BE2C (cell line): ENCODE results near the gene RNF214.
"Not testable (repeated sequence)": the region's sequence is repeated elsewhere in the genome, so short reads cannot be mapped to it uniquely, and the experiment has no call there.

Experiments used
- DNase-seq: peaks from one replicate; pipeline ENCODE4 v3.0.0-alpha.2; 2020
- H3K27me3 ChIP-seq: fragments of 250-450 bp; sonication (Bioruptor Pico); 2 replicates; pipeline ENCODE4 v1.5.1; 2020; ENCODE audit warnings: mild to moderate bottlenecking
- H3K36me3 ChIP-seq: fragments of 250-450 bp; sonication (Bioruptor Pico); 2 replicates; pipeline ENCODE4 v1.5.1; 2020; ENCODE audit warnings: mild to moderate bottlenecking
- H3K4me1 ChIP-seq: fragments of 250-450 bp; sonication (Bioruptor Pico); 2 replicates; pipeline ENCODE4 v1.5.1; 2020
- H3K4me3 ChIP-seq: 2 replicates; pipeline ENCODE4 v1.5.1; 2011; ENCODE audit warnings: low read depth, low read length
- H3K9me3 ChIP-seq: fragments of 250-450 bp; sonication (Bioruptor Pico); 2 replicates; pipeline ENCODE4 v1.5.1; 2020
- CTCF ChIP-seq: IDR thresholded peaks from 2 replicates; pipeline ENCODE4 v1.5.1; 2012; ENCODE audit warnings: mild to moderate bottlenecking, low read depth, low read length

The RNF214 gene

DNA sequence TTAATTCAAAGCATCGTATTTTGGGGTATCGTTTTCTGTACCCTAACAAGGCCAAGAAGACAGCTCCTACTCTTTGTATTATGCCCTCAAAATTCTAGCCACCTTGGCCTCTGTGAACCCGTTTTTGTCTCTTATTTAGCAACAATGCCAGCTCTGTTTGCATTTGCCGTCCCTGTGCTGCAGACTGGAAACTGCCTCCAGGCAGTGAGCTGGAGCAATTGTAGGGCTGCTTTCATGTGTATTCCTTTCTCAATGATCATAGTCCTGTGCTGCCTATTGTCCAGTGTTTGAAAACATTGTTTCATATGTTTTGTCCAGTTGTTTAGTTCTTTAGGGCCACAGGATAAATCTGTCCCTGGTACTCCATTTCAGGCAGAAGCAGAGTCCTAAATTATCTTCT is 38.7 kb downstream of the RNF214 start:
- Histone ChIP-seq H3K9me3 (no peaks in the 10 kb centered on the region), H3K4me3 (no peak overlapping the region), H3K27me3 (no peaks in the 10 kb centered on the region), H3K36me3 (peaks cover 3% of the 10 kb centered on the region), H3K4me1 (no peaks in the 10 kb centered on the region)
- no peak for TF ChIP-seq CTCF
- DNase-seq = no peak

- not testable (repeated sequence) for H3K9me3 ChIP-seq, H3K4me1 ChIP-seq, DNase-seq, H3K27me3 ChIP-seq, H3K36me3 ChIP-seq, H3K4me3 ChIP-seq
Measured at GRCh38 chr11:117272175-117272574, 39.7 kb downstream of the RNF214 start.

DNA sequence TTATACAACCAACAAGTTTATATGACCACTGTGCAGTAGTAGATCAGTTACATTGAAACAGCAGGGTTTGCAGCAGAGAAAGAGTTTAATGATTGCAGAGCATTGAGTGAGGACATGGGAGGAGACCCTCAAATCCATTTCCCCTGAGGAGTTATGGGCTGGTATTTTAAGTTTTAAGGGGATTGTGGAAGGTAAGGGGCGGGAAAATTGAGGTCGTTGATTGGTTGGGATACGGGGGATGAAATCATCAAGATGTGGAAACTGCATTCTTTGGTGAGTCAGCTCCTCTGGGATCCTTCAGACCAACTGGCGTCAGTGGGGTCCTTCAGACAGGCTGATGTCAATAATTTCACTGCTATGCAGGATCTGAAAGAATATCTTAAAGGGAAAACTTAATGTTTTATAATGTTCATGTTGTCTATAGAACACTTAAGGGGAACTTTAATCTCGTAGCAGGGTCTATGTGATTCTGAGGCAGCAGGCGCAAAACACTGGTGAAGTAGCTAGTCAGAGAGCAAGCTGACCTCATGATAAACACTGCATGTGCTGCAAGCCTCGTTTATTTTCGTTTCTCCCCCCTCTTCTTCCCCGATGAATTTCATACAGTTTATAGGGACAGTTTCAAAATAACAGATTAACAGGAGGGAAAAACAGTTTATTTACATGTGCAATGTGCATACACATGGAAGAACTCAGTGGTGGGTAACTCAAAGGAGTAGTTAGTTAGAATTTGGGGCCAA is 41.2 kb downstream of the RNF214 start:
- H3K4me1 ChIP-seq = no peaks in the 10 kb centered on the region
- no peaks in the 10 kb centered on the region for H3K9me3 ChIP-seq
- no peak overlapping the region for H3K4me3 ChIP-seq
- peaks cover 3% of the 10 kb centered on the region for H3K36me3 ChIP-seq
- no peak for TF ChIP-seq CTCF
- DNase-seq = no peak
- no peaks in the 10 kb centered on the region for H3K27me3 ChIP-seq

- TF ChIP-seq CTCF = no peak
- Histone ChIP-seq H3K4me1 (no peaks in the 10 kb centered on the region), H3K4me3 (no peak overlapping the region), H3K36me3 (peaks cover 23% of the 10 kb centered on the region), H3K27me3 (no peaks in the 10 kb centered on the region), H3K9me3 (no peaks in the 10 kb centered on the region)
- no peak for DNase-seq
Measured at GRCh38 chr11:117278347-117278746, 45.9 kb downstream of the RNF214 start.

DNA sequence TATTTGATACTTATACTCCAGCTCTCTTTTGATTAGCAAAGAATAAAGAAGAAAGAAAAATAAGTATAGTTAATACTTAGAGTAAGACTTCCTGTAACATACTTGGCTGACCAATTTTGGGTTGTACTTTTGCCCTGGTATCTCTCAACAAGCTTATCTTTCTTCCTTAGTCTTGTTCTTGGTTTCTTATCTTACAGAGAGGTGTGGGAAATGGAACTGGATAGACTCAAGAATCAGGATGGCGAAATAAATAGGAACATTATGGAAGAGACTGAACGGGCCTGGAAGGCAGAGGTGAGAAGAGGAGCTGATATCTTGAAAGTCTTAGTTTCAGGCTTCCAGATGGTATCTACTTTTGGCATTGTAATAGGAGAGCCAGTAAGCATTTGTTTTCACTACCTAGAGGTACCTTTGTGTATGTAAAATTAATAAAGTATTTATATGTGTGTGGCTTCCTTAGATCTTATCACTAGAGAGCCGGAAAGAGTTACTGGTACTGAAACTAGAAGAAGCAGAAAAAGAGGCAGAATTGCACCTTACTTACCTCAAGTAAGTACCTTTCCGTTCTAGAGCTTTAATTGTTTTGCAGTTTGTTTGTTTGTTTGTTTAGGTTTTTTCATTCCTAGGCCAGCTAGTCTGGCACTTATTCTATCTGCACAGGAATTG is 47.4 kb downstream of the RNF214 start:
- no peak for TF ChIP-seq CTCF
- no peaks in the 10 kb centered on the region for H3K27me3 ChIP-seq
- H3K36me3 ChIP-seq = peaks cover 32% of the 10 kb centered on the region
- H3K4me1 ChIP-seq = no peaks in the 10 kb centered on the region
- H3K9me3 ChIP-seq = no peaks in the 10 kb centered on the region
- no peak overlapping the region for H3K4me3 ChIP-seq
- DNase-seq = no peak

GRCh38 chr11:117281159-117281558 is 48.7 kb downstream of the RNF214 start:
- Histone ChIP-seq H3K9me3 (no peaks in the 10 kb centered on the region), H3K36me3 (peaks cover 36% of the 10 kb centered on the region), H3K4me3 (no peak overlapping the region), H3K4me1 (no peaks in the 10 kb centered on the region; the same call in 1 of the 2 replicates), H3K27me3 (no peaks in the 10 kb centered on the region)
- no peak for TF ChIP-seq CTCF
- no peak for DNase-seq
